ENCODE data around the gene KRT13. TPM values are rescaled to one million over a fixed set of nuclear protein-coding genes. Genes with fewer than 3 reads are reported as not detected.

The KRT13 gene
- total RNA-seq, 1 experiment from 2014 or later: not detected

DNA sequence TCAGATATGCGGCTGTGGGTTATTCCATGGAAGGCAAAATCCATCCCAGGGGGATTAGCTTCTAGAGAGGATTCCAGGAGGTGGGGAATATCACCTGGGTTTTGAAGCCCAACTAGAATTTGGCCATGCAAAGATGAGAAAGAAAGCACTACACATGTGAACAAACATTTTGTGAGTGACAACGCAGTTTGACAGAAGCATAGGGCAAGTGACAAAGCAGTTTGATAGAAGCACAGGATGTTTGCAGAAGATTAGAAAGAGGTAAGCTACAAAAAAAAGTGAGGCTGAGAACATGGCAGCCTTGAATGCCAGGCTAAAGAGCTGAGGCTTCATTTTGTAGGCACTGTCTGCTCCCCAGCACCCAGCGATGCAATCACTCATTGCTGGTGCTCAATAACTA is 52.3 kb downstream of the KRT13 start:
- H3K4me3 Mint-ChIP-seq: no peak overlapping the region
- POLR2A ChIA-PET: no interaction called here
- no peak overlapping the region for H3K27ac Mint-ChIP-seq
- peaks cover 10% of the 10 kb centered on the region for H3K27me3 Mint-ChIP-seq (ENCODE audit: low read depth)
- ATAC-seq (no peak), DNase-seq (ENCODE audit: low spot score) (no peak)
- H3K9me3 Mint-ChIP-seq: peaks cover 37% of the 10 kb centered on the region
- TF ChIP-seq ELF4 (CRISPR knock-in tag; IDR thresholded peaks at IDR 0.05; ENCODE audit: low read depth) (no peak), PRRX2 (CRISPR knock-in tag; IDR thresholded peaks at IDR 0.05) (no peak), ZNF121 (CRISPR knock-in tag; IDR thresholded peaks at IDR 0.05) (no peak), TCF7 (CRISPR knock-in tag; IDR thresholded peaks at IDR 0.05; ENCODE audit: low read depth) (no peak), OVOL2 (CRISPR knock-in tag; IDR thresholded peaks at IDR 0.05; ENCODE audit: borderline replicate concordance) (no peak), NR2C2 (CRISPR knock-in tag; IDR thresholded peaks at IDR 0.05) (no peak), SP1 (CRISPR knock-in tag; conservative IDR thresholded peaks at IDR 0.05) (no peak), RORB (CRISPR knock-in tag; IDR thresholded peaks at IDR 0.05) (no peak), JUN (CRISPR knock-in tag; IDR thresholded peaks at IDR 0.05) (no peak)
- TF ChIP-seq, protein P1, sequence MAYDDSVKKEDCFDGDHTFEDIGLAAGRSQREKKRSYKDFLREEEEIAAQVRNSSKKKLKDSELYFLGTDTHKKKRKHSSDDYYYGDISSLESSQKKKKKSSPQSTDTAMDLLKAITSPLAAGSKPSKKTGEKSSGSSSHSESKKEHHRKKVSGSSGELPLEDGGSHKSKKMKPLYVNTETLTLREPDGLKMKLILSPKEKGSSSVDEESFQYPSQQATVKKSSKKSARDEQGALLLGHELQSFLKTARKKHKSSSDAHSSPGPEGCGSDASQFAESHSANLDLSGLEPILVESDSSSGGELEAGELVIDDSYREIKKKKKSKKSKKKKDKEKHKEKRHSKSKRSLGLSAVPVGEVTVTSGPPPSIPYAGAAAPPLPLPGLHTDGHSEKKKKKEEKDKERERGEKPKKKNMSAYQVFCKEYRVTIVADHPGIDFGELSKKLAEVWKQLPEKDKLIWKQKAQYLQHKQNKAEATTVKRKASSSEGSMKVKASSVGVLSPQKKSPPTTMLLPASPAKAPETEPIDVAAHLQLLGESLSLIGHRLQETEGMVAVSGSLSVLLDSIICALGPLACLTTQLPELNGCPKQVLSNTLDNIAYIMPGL (CRISPR knock-in tag; IDR thresholded peaks at IDR 0.05): no peak
- TF ChIP-seq, protein P2, sequence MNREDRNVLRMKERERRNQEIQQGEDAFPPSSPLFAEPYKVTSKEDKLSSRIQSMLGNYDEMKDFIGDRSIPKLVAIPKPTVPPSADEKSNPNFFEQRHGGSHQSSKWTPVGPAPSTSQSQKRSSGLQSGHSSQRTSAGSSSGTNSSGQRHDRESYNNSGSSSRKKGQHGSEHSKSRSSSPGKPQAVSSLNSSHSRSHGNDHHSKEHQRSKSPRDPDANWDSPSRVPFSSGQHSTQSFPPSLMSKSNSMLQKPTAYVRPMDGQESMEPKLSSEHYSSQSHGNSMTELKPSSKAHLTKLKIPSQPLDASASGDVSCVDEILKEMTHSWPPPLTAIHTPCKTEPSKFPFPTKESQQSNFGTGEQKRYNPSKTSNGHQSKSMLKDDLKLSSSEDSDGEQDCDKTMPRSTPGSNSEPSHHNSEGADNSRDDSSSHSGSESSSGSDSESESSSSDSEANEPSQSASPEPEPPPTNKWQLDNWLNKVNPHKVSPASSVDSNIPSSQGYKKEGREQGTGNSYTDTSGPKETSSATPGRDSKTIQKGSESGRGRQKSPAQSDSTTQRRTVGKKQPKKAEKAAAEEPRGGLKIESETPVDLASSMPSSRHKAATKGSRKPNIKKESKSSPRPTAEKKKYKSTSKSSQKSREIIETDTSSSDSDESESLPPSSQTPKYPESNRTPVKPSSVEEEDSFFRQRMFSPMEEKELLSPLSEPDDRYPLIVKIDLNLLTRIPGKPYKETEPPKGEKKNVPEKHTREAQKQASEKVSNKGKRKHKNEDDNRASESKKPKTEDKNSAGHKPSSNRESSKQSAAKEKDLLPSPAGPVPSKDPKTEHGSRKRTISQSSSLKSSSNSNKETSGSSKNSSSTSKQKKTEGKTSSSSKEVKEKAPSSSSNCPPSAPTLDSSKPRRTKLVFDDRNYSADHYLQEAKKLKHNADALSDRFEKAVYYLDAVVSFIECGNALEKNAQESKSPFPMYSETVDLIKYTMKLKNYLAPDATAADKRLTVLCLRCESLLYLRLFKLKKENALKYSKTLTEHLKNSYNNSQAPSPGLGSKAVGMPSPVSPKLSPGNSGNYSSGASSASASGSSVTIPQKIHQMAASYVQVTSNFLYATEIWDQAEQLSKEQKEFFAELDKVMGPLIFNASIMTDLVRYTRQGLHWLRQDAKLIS (CRISPR knock-in tag; IDR thresholded peaks at IDR 0.05; ENCODE audit: borderline replicate concordance): no peak
- CTCF ChIA-PET: interaction anchor here (1.2 kb wide), 1 partner anchor 47 kb away, joined by 4 read pairs; no protein-coding TSS in a partner anchor
- H3K4me1 Mint-ChIP-seq: no peaks in the 10 kb centered on the region
- H3K36me3 Mint-ChIP-seq: peaks cover 15% of the 10 kb centered on the region

DNA sequence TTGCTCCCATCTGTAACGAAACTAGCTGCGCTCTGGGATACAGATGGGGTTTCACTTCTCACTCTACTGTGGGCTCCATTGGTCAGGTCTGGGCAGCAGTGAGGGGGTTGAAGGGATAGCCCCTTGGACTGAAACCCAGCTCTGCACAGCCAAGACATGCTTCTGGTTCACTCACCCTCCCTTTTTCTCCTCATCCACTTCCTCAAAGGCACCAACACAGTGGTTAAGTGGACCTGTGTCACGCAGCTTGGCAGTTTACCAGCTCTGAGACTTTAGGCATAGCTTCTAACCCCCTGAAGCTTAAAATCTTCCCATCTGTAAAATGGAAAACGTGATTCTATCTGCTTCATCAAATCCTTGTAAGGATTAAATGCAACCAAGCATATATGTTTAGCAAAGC is 53.1 kb downstream of the KRT13 start:
- Mint-ChIP-seq H3K9me3 (peaks cover 37% of the 10 kb centered on the region), H3K4me1 (no peaks in the 10 kb centered on the region), H3K36me3 (peaks cover 15% of the 10 kb centered on the region), H3K4me3 (no peak overlapping the region), H3K27me3 (ENCODE audit: low read depth) (peaks cover 10% of the 10 kb centered on the region), H3K27ac (no peak overlapping the region)
- no peak for DNase-seq (ENCODE audit: low spot score)
- CTCF ChIA-PET: interaction anchor here (1.0 kb wide), 1 partner anchor 97 kb away, joined by 5 read pairs; no protein-coding TSS in a partner anchor
- ATAC-seq: no peak
- POLR2A ChIA-PET: no interaction called here
- TF ChIP-seq, protein P3, sequence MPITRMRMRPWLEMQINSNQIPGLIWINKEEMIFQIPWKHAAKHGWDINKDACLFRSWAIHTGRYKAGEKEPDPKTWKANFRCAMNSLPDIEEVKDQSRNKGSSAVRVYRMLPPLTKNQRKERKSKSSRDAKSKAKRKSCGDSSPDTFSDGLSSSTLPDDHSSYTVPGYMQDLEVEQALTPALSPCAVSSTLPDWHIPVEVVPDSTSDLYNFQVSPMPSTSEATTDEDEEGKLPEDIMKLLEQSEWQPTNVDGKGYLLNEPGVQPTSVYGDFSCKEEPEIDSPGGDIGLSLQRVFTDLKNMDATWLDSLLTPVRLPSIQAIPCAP (CRISPR knock-in tag; IDR thresholded peaks at IDR 0.05): no peak
- TF ChIP-seq, protein P4, sequence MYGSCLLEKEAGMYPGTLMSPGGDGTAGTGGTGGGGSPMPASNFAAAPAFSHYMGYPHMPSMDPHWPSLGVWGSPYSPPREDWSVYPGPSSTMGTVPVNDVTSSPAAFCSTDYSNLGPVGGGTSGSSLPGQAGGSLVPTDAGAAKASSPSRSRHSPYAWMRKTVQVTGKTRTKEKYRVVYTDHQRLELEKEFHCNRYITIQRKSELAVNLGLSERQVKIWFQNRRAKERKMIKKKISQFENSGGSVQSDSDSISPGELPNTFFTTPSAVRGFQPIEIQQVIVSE (CRISPR knock-in tag; IDR thresholded peaks at IDR 0.05; ENCODE audit: borderline replicate concordance): no peak
- no peak for TF ChIP-seq JAZF1 (CRISPR knock-in tag; IDR thresholded peaks at IDR 0.05)
- TF ChIP-seq NR3C1 (CRISPR knock-in tag; conservative IDR thresholded peaks at IDR 0.05; ENCODE audit: low read depth): no peak
- TF ChIP-seq FOXK1 (CRISPR knock-in tag; IDR thresholded peaks at IDR 0.05): no peak
- TF ChIP-seq, protein P5, sequence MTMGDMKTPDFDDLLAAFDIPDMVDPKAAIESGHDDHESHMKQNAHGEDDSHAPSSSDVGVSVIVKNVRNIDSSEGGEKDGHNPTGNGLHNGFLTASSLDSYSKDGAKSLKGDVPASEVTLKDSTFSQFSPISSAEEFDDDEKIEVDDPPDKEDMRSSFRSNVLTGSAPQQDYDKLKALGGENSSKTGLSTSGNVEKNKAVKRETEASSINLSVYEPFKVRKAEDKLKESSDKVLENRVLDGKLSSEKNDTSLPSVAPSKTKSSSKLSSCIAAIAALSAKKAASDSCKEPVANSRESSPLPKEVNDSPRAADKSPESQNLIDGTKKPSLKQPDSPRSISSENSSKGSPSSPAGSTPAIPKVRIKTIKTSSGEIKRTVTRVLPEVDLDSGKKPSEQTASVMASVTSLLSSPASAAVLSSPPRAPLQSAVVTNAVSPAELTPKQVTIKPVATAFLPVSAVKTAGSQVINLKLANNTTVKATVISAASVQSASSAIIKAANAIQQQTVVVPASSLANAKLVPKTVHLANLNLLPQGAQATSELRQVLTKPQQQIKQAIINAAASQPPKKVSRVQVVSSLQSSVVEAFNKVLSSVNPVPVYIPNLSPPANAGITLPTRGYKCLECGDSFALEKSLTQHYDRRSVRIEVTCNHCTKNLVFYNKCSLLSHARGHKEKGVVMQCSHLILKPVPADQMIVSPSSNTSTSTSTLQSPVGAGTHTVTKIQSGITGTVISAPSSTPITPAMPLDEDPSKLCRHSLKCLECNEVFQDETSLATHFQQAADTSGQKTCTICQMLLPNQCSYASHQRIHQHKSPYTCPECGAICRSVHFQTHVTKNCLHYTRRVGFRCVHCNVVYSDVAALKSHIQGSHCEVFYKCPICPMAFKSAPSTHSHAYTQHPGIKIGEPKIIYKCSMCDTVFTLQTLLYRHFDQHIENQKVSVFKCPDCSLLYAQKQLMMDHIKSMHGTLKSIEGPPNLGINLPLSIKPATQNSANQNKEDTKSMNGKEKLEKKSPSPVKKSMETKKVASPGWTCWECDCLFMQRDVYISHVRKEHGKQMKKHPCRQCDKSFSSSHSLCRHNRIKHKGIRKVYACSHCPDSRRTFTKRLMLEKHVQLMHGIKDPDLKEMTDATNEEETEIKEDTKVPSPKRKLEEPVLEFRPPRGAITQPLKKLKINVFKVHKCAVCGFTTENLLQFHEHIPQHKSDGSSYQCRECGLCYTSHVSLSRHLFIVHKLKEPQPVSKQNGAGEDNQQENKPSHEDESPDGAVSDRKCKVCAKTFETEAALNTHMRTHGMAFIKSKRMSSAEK (CRISPR knock-in tag; IDR thresholded peaks at IDR 0.05; ENCODE audit: borderline replicate concordance): no peak
- no peak for TF ChIP-seq SP1 (CRISPR knock-in tag; conservative IDR thresholded peaks at IDR 0.05)
- TF ChIP-seq, protein P2 (CRISPR knock-in tag; IDR thresholded peaks at IDR 0.05; ENCODE audit: borderline replicate concordance): no peak
- TF ChIP-seq, protein P6, sequence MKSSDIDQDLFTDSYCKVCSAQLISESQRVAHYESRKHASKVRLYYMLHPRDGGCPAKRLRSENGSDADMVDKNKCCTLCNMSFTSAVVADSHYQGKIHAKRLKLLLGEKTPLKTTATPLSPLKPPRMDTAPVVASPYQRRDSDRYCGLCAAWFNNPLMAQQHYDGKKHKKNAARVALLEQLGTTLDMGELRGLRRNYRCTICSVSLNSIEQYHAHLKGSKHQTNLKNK (CRISPR knock-in tag; IDR thresholded peaks at IDR 0.05): no peak
- TF ChIP-seq GABPB1 (CRISPR knock-in tag; IDR thresholded peaks at IDR 0.05): no peak
